H9 (cell line): ENCODE measurements around the gene C20orf144. TPM values are rescaled to one million over a fixed set of nuclear protein-coding genes. Genes with fewer than 3 reads are reported as not detected.
A peak's percentile ranks its signal among the peaks of the same experiment; 100 is the strongest.

Source experiments
- DNase-seq: peaks from one replicate; pipeline ENCODE4 v3.0.0-alpha.2; 2017
- H2AFZ ChIP-seq: one replicate; pipeline ENCODE4 v1.6.1; 2013; ENCODE audit warnings: mild to moderate bottlenecking, low read length, control low read depth, moderate library complexity
- H2AK5ac ChIP-seq: 2 replicates; pipeline ENCODE4 v1.6.1; 2013; ENCODE audit warnings: low read length, control low read depth, mixed read lengths; ENCODE audit not compliant: insufficient read length
- H2BK120ac ChIP-seq: one replicate; pipeline ENCODE4 v1.6.1; 2013; ENCODE audit warnings: low read depth, mild to moderate bottlenecking, low read length, control low read depth, inconsistent platforms; ENCODE audit not compliant: poor library complexity, severe bottlenecking
- H2BK12ac ChIP-seq: 2 replicates; pipeline ENCODE4 v1.6.1; 2013; ENCODE audit warnings: low read length, control low read depth, mixed read lengths, low read depth; ENCODE audit not compliant: insufficient read length
- H2BK15ac ChIP-seq: 2 replicates; pipeline ENCODE4 v1.6.1; 2013; ENCODE audit warnings: low read depth, low read length, control low read depth
- H2BK20ac ChIP-seq: one replicate; pipeline ENCODE4 v1.6.1; 2013; ENCODE audit warnings: low read depth, mild to moderate bottlenecking, low read length, control low read depth, inconsistent platforms; ENCODE audit not compliant: poor library complexity, severe bottlenecking
- H2BK5ac ChIP-seq: 2 replicates; pipeline ENCODE4 v1.6.1; 2013; ENCODE audit warnings: low read length, control low read depth, mixed read lengths; ENCODE audit not compliant: insufficient read length
- H3K14ac ChIP-seq: 2 replicates; pipeline ENCODE4 v1.6.1; 2013; ENCODE audit warnings: low read length, control low read depth; ENCODE audit not compliant: insufficient read depth
- H3K18ac ChIP-seq: 2 replicates; pipeline ENCODE4 v1.6.1; 2013; ENCODE audit warnings: low read depth, mild to moderate bottlenecking, mixed read lengths, low read length, control low read depth; ENCODE audit not compliant: insufficient read length
- H3K23ac ChIP-seq: 2 replicates; pipeline ENCODE4 v1.6.1; 2013; ENCODE audit warnings: low read length, control low read depth, mixed read lengths, low read depth; ENCODE audit not compliant: insufficient read length
- H3K23me2 ChIP-seq: 2 replicates; pipeline ENCODE4 v1.6.1; 2013; ENCODE audit warnings: low read depth, mild to moderate bottlenecking, mixed read lengths, low read length, control low read depth; ENCODE audit not compliant: insufficient read length, poor library complexity, severe bottlenecking
- H3K27ac ChIP-seq: 2 replicates; pipeline ENCODE4 v1.5.1; 2013; ENCODE audit warnings: low read length, control low read depth, mixed read lengths, low read depth; ENCODE audit not compliant: insufficient read length
- H3K27me3 ChIP-seq: 2 replicates; pipeline ENCODE4 v1.6.1; 2013; ENCODE audit warnings: low read length, control low read depth, inconsistent platforms; ENCODE audit not compliant: insufficient read depth
- H3K4ac ChIP-seq: 2 replicates; pipeline ENCODE4 v1.6.1; 2013; ENCODE audit warnings: low read depth, mild to moderate bottlenecking, control low read depth, inconsistent platforms, low read length, moderate library complexity
- H3K4me1 ChIP-seq: 2 replicates; pipeline ENCODE4 v1.6.1; 2013; ENCODE audit warnings: low read length, control low read depth, inconsistent platforms; ENCODE audit not compliant: insufficient read depth
- H3K4me2 ChIP-seq: 2 replicates; pipeline ENCODE4 v1.6.1; 2013; ENCODE audit warnings: low read length, control low read depth, mixed read lengths; ENCODE audit not compliant: insufficient read length, insufficient read depth
- H3K56ac ChIP-seq: 2 replicates; pipeline ENCODE4 v1.6.1; 2013; ENCODE audit warnings: low read depth, mild to moderate bottlenecking, mixed read lengths, low read length, control low read depth; ENCODE audit not compliant: insufficient read length
- H3K79me1 ChIP-seq: 2 replicates; pipeline ENCODE4 v1.6.1; 2013; ENCODE audit warnings: low read depth, mild to moderate bottlenecking, moderate library complexity, low read length, control low read depth, inconsistent platforms; ENCODE audit not compliant: insufficient read depth, poor library complexity, severe bottlenecking
- H3K79me2 ChIP-seq: 2 replicates; pipeline ENCODE4 v1.6.1; 2013; ENCODE audit warnings: low read length, control low read depth, inconsistent platforms; ENCODE audit not compliant: insufficient read depth
- H3K9ac ChIP-seq: 2 replicates; pipeline ENCODE4 v1.6.1; 2013; ENCODE audit warnings: low read length, control low read depth, mixed read lengths; ENCODE audit not compliant: insufficient read length; ENCODE audit errors: extremely low read depth
- H3K9me3 ChIP-seq: one replicate; pipeline ENCODE4 v1.6.1; 2013; ENCODE audit warnings: low read depth, low read length, inconsistent platforms; ENCODE audit not compliant: control insufficient read depth
- H3T11ph ChIP-seq: one replicate; pipeline ENCODE4 v1.6.1; 2013; ENCODE audit warnings: mild to moderate bottlenecking, low read length, control low read depth, inconsistent platforms
- H4K20me1 ChIP-seq: one replicate; pipeline ENCODE4 v1.6.1; 2013; ENCODE audit not compliant: control insufficient read depth, insufficient read length, insufficient read depth
- H4K5ac ChIP-seq: 2 replicates; pipeline ENCODE4 v1.6.1; 2013; ENCODE audit warnings: low read depth, mild to moderate bottlenecking, mixed read lengths, low read length, control low read depth; ENCODE audit not compliant: insufficient read length
- H4K8ac ChIP-seq: replicated peaks from 2 replicates; pipeline ENCODE4 v1.6.1; 2013; ENCODE audit warnings: low read length, control low read depth, mixed read lengths, low read depth; ENCODE audit not compliant: insufficient read length
- H4K91ac ChIP-seq: 2 replicates; pipeline ENCODE4 v1.6.1; 2013; ENCODE audit warnings: low read depth, mild to moderate bottlenecking, moderate library complexity, mixed read lengths, low read length, control low read depth; ENCODE audit not compliant: insufficient read length
- H3K27ac Mint-ChIP-seq, 3 experiments: 2 replicates in 2 of 3; 3 replicates in 1 of 3; pipeline ENCODE4 v1.8.0; 2020 to 2021; ENCODE audit warnings: mixed read lengths in 3 of 3, mild to moderate bottlenecking in 1 of 3, moderate library complexity in 1 of 3
- H3K27me3 Mint-ChIP-seq: 2 replicates; pipeline ENCODE4 v1.8.0; 2021; ENCODE audit warnings: low read depth, mild to moderate bottlenecking, moderate library complexity, mixed read lengths
- H3K36me3 Mint-ChIP-seq, 3 experiments: 2 replicates in 2 of 3; 3 replicates in 1 of 3; pipeline ENCODE4 v1.8.0; 2020 to 2021; ENCODE audit warnings: low read depth in 3 of 3, mixed read lengths in 3 of 3; ENCODE audit not compliant: insufficient read depth in 1 of 3
- H3K4me1 Mint-ChIP-seq, 2 experiments: 2 replicates each; pipeline ENCODE4 v1.8.0; 2020; ENCODE audit warnings: mixed read lengths in 2 of 2
- H3K4me3 Mint-ChIP-seq, 2 experiments: 2 replicates in 1 of 2; 3 replicates in 1 of 2; pipeline ENCODE4 v1.8.0; 2020 to 2021; ENCODE audit warnings: mild to moderate bottlenecking in 2 of 2, mixed read lengths in 2 of 2, moderate library complexity in 1 of 2
- H3K9me3 Mint-ChIP-seq, 2 experiments: 2 replicates in 1 of 2; 3 replicates in 1 of 2; pipeline ENCODE4 v1.8.0; 2020; ENCODE audit warnings: mild to moderate bottlenecking in 2 of 2, mixed read lengths in 2 of 2, moderate library complexity in 1 of 2
- CTCF ChIP-seq: fragments of 200-600 bp; sonication (generic); conservative IDR thresholded peaks from 3 replicates; pipeline ENCODE4 v1.8.0; 2021; ENCODE audit warnings: antibody characterized with exemption, mild to moderate bottlenecking
- WGBS: extraction: QIAGEN DNeasy Blood & Tissue Kit; methylation state at CpG from one replicate; pipeline ENCODE4 v1.1.7; 2013; ENCODE audit warnings: missing lambda C conversion rate, low lambda C conversion rate, mixed read lengths; ENCODE audit not compliant: insufficient read length; ENCODE audit errors: extremely low coverage; 5-methylcytosine and 5-hydroxymethylcytosine counted together
- total RNA-seq: library from RNA; stranded (reverse); gene quantifications from 2 replicates; pipeline ENCODE4 v1.2.1, GENCODE V29; 2021

Gene C20orf144
- total RNA-seq, 1 experiment from 2014 or later: 0.26 TPM

GRCh38 chr20:33664085-33664761 lies 2.1 kb downstream of the C20orf144 start:
- H3K4me2 ChIP-seq: peak overlapping the region; percentile 78
- H3K9me3 ChIP-seq: no peaks in the 10 kb centered on the region
- no peaks in the 10 kb centered on the region; the same call in 1 of the 2 replicates for H3K4me1 ChIP-seq
- no peak overlapping the region for H2BK20ac ChIP-seq
- Mint-ChIP-seq H3K4me1 (peaks cover 29 to 32% of the 10 kb centered on the region in 2 experiments), H3K9me3 (no peaks in the 10 kb centered on the region), H3K27ac (peak overlapping the region in 2 of 3 experiments; percentile 86; a peak in 4 of 7 replicates), H3K36me3 (peaks cover 12 to 38% (median 14%) of the 10 kb centered on the region in 3 experiments), H3K27me3 (peaks cover 4% of the 10 kb centered on the region), H3K4me3 (peak overlapping the region; percentile 81)
- TF ChIP-seq CTCF: no peak
- H2AK5ac ChIP-seq: no peak overlapping the region
- no peaks in the 10 kb centered on the region for H3K27me3 ChIP-seq
- no peak overlapping the region for H2AFZ ChIP-seq
- no peak overlapping the region for H3K23ac ChIP-seq
- H3K56ac ChIP-seq: no peak overlapping the region
- peak overlapping the region; percentile 90 for H3K14ac ChIP-seq
- no peak for DNase-seq
- no peak overlapping the region for H3T11ph ChIP-seq
- peak overlapping the region; percentile 83 for H3K18ac ChIP-seq
- no CpG with 5 or more reads among the region's 9 CpGs for WGBS
- no peak overlapping the region for H2BK5ac ChIP-seq
- H3K79me1 ChIP-seq: no peaks in the 10 kb centered on the region
- H2BK120ac ChIP-seq: no peak overlapping the region
- no peak overlapping the region for H2BK12ac ChIP-seq
- H4K20me1 ChIP-seq: no peaks in the 10 kb centered on the region
- no peak overlapping the region for H4K5ac ChIP-seq
- H3K23me2 ChIP-seq: peaks cover 18% of the 10 kb centered on the region
- no peak overlapping the region for H4K8ac ChIP-seq
- no peak overlapping the region for H2BK15ac ChIP-seq
- H3K9ac ChIP-seq: peak overlapping the region; percentile 60
- no peaks in the 10 kb centered on the region for H3K79me2 ChIP-seq
- no peak overlapping the region for H3K27ac ChIP-seq
- no peak overlapping the region for H3K4ac ChIP-seq
- no peak overlapping the region for H4K91ac ChIP-seq
